Breast epithelium (tissue), 3 donors: ENCODE data around the gene COL6A1.

Experiments used
- CTCF ChIP-seq, 3 donors: fragments of 450-650 bp; IDR thresholded peaks; one replicate each; pipeline ENCODE4 v1.5.1; 2016 to 2017; ENCODE audit warnings: antibody characterized with exemption in 3 of 3, mild to moderate bottlenecking in 3 of 3, moderate library complexity in 3 of 3
- POLR2A ChIP-seq: fragments of 450-650 bp; IDR thresholded peaks from one replicate; pipeline ENCODE4 v1.6.1; 2016; ENCODE audit warnings: antibody characterized with exemption, mild to moderate bottlenecking, moderate library complexity

- TF ChIP-seq CTCF (IDR thresholded peaks at IDR 0.05): no peak
- no peak for TF ChIP-seq POLR2A
Observed at GRCh38 chr21:45971616-45972352, 9.8 kb upstream of the COL6A1 start.
